ENCODE measurements around the gene NRXN3. TPM values are rescaled to one million over a fixed set of nuclear protein-coding genes. Genes with fewer than 3 reads are reported as not detected.

NRXN3 gene
- total and polyA plus RNA-seq, 2 of the 13 experiments (the other 11 are each of a cell fraction or from before 2014, with no cell fraction given): 0.03 TPM; not detected in 1

GRCh38 chr14:79093531-79093930 lies 923.4 kb downstream of the NRXN3 start (continued):
- TF ChIP-seq HNF1B (CRISPR knock-in tag; IDR thresholded peaks at IDR 0.05) (no peak), HOXA5 (CRISPR knock-in tag; IDR thresholded peaks at IDR 0.05) (no peak), MZF1 (CRISPR knock-in tag; IDR thresholded peaks at IDR 0.05; ENCODE audit: borderline replicate concordance) (no peak), AGO2 (optimal IDR thresholded peaks at IDR 0.05; ENCODE audit: low read depth, low read length) (no peak), DNMT1 (CRISPR knock-in tag; IDR thresholded peaks at IDR 0.05) (no peak)

GRCh38 chr14:79094951-79095350 lies 924.8 kb downstream of the NRXN3 start:
- in situ Hi-C loops (cut with HindIII; ENCODE audit: extremely low pct_ligation_motif_present, low pct_unique_long_range_greater_than_20kb): no loop called here
- TF ChIP-seq ZMYM3 (CRISPR knock-in tag; IDR thresholded peaks at IDR 0.05) (no peak), ZNF629 (CRISPR knock-in tag; conservative IDR thresholded peaks at IDR 0.05) (no peak), RBFOX2 (IDR thresholded peaks at IDR 0.05; ENCODE audit: low read depth, low read length) (no peak), FOXC1 (CRISPR knock-in tag; IDR thresholded peaks at IDR 0.05; ENCODE audit: borderline replicate concordance) (no peak), ZNF83 (CRISPR knock-in tag; IDR thresholded peaks at IDR 0.05; ENCODE audit: borderline replicate concordance) (no peak), SSRP1 (CRISPR knock-in tag; IDR thresholded peaks at IDR 0.05) (no peak), BCLAF1 (IDR thresholded peaks at IDR 0.05) (no peak), MTA3 (CRISPR knock-in tag; IDR thresholded peaks at IDR 0.05) (no peak), SNAPC2 (CRISPR knock-in tag; IDR thresholded peaks at IDR 0.05) (no peak), NFRKB (IDR thresholded peaks at IDR 0.05) (no peak)
- Histone ChIP-seq H3K4me3 (replicated peaks in 1 of 3; ENCODE audit: insufficient read depth in 1 of 3, low read depth in 2 of 3, low read length in 3 of 3) (no peak overlapping the region), H3K36me3 (replicated peaks in 1 of 2; ENCODE audit: control insufficient read depth in 1 of 2, insufficient read depth in 2 of 2, low read length in 2 of 2) (no peaks in the 10 kb centered on the region), H2AFZ (ENCODE audit: low read length) (no peak overlapping the region), H3K79me2 (ENCODE audit: insufficient read depth, low read length) (no peaks in the 10 kb centered on the region), H3K9ac (ENCODE audit: insufficient read depth, low read depth, low read length) (no peak overlapping the region), H3K4me2 (ENCODE audit: low read depth, low read length) (no peak overlapping the region), H4K20me1 (ENCODE audit: insufficient read depth, low read length) (no peaks in the 10 kb centered on the region), H3K4me1 (ENCODE audit: insufficient read depth, low read length) (no peaks in the 10 kb centered on the region), H3K27ac (ENCODE audit: extremely low read length, insufficient read depth, low read length) (no peak overlapping the region), H3K27me3 (ENCODE audit: control insufficient read depth in 1 of 2, insufficient read depth in 2 of 2, low read length in 2 of 2) (no peaks in the 10 kb centered on the region), H3K9me3 (ENCODE audit: low read length) (peaks cover 60% of the 10 kb centered on the region)
- WGBS (ENCODE audit: low lambda C conversion rate): 13% methylated on average over 2 of the region's 2 CpGs
- no peak for ATAC-seq
- no TSS peak for BruUV-seq (replicated peaks)
- DNase-seq (ENCODE audit: low spot score): no peak
- intact Hi-C loops (cut with micrococcal nuclease; ENCODE audit: unreplicated experiment): no loop called here
- FAIRE-seq: no peak
- CTCF ChIA-PET (ENCODE audit: low intra/inter-chr PET ratio, low total read pairs): no interaction called here
- POLR2A ChIA-PET: no interaction called here

Measured in HepG2 (cell line).